Mesendoderm (in vitro differentiated cells): Measurements from ENCODE around the gene KRT73.

Source experiments
- DNase-seq: peaks from one replicate; pipeline ENCODE4 v3.0.0; 2013
- H2AK5ac ChIP-seq: 2 replicates; pipeline ENCODE4 v1.6.1; 2013; ENCODE audit warnings: low read length, inconsistent platforms
- H2BK120ac ChIP-seq: 2 replicates; pipeline ENCODE4 v1.6.1; 2013; ENCODE audit warnings: low read depth, mild to moderate bottlenecking, low read length, moderate library complexity, mixed read lengths
- H2BK15ac ChIP-seq: replicated peaks from 2 replicates; pipeline ENCODE4 v1.6.1; 2013; ENCODE audit warnings: low read depth, mild to moderate bottlenecking, moderate library complexity
- H2BK5ac ChIP-seq: 2 replicates; pipeline ENCODE4 v1.6.1; 2013; ENCODE audit warnings: low read length, inconsistent platforms
- H3K18ac ChIP-seq: 2 replicates; pipeline ENCODE4 v1.6.1; 2013; ENCODE audit warnings: mild to moderate bottlenecking, low read length, mixed read lengths
- H3K23ac ChIP-seq: one replicate; pipeline ENCODE4 v1.6.1; 2013; ENCODE audit warnings: low read length
- H3K27ac ChIP-seq: 2 replicates; pipeline ENCODE4 v1.5.1; 2013; ENCODE audit warnings: low read depth, mild to moderate bottlenecking, inconsistent platforms, low read length, moderate library complexity
- H3K27me3 ChIP-seq: 2 replicates; pipeline ENCODE4 v1.6.1; 2013; ENCODE audit warnings: low read length, control low read depth, mild to moderate bottlenecking, inconsistent platforms; ENCODE audit not compliant: insufficient read depth, poor library complexity
- H3K36me3 ChIP-seq: 2 replicates; pipeline ENCODE4 v1.6.1; 2013; ENCODE audit warnings: low read length, inconsistent platforms; ENCODE audit not compliant: control insufficient read depth, insufficient read depth
- H3K4ac ChIP-seq: one replicate; pipeline ENCODE4 v1.6.1; 2013; ENCODE audit warnings: low read depth, mild to moderate bottlenecking, low read length, moderate library complexity
- H3K4me1 ChIP-seq: 2 replicates; pipeline ENCODE4 v1.6.1; 2013; ENCODE audit warnings: low read depth, low read length, inconsistent platforms; ENCODE audit not compliant: control insufficient read depth
- H3K4me2 ChIP-seq: 2 replicates; pipeline ENCODE4 v1.6.1; 2013; ENCODE audit warnings: low read length
- H3K4me3 ChIP-seq: 2 replicates; pipeline ENCODE4 v1.5.1; 2013; ENCODE audit warnings: mild to moderate bottlenecking, low read length
- H3K56ac ChIP-seq: one replicate; pipeline ENCODE4 v1.6.1; 2013; ENCODE audit warnings: low read length
- H3K79me1 ChIP-seq: 2 replicates; pipeline ENCODE4 v1.6.1; 2013; ENCODE audit warnings: low read length, inconsistent platforms
- H3K79me2 ChIP-seq: 2 replicates; pipeline ENCODE4 v1.6.1; 2013; ENCODE audit warnings: mild to moderate bottlenecking, low read length; ENCODE audit not compliant: control insufficient read depth, insufficient read depth
- H3K9ac ChIP-seq: 2 replicates; pipeline ENCODE4 v1.6.1; 2013; ENCODE audit warnings: low read length, inconsistent platforms
- H4K5ac ChIP-seq: one replicate; pipeline ENCODE4 v1.6.1; 2013; ENCODE audit warnings: low read length
- H4K8ac ChIP-seq: one replicate; pipeline ENCODE4 v1.6.1; 2013; ENCODE audit warnings: low read depth, mild to moderate bottlenecking, control low read depth, low read length, moderate library complexity
- WGBS: extraction: QIAGEN DNeasy Blood & Tissue Kit; methylation state at CpG from one replicate; pipeline ENCODE4 v1.1.7; 2013; ENCODE audit warnings: low lambda C conversion rate, missing lambda C conversion rate; ENCODE audit not compliant: insufficient coverage; ENCODE audit errors: extremely low coverage; 5-methylcytosine and 5-hydroxymethylcytosine counted together

KRT73 gene

DNA sequence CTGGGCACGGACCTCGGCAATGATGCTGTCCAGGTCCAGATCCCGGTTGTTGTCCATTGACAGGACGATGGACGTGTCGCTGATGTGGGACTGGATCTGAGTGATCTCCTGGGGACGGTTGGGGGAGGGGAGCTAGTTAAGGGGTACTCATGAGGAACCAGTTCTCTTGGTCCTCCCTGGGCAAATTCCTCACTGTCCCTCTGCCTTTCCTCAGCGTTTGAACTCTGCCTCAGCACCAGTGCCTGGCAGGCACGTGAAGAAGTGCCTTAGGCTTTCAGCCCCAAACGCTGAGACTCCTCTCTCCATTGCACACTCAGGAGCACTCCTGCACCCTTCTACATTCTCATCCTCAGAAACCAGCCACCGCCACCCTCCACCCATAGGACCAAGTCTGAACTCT is 26.8 kb downstream of the KRT73 start:
- no CpG with 5 or more reads among the region's 11 CpGs for WGBS
- no peak overlapping the region for H3K23ac ChIP-seq
- DNase-seq: no peak

DNA sequence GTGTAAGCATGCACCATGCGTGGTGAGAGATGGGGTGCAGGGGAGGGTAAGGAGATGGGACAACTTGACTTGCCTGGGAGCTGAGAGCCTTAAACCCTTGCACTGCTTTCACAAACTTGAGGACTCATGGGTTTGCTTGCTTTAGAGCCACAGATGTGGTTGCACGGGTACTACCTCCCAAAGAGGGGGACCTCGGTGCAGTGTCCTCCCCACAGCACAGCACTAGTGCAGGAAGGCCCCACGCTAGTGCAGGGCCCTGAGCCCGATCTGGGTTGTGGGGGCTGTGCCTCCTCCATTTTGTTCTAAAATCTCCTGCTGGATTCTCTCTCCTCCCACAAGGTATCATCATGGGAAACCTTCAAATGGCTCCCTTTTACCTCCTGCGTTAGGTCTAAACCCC is 28.3 kb downstream of the KRT73 start:
- H3K4me2 ChIP-seq: no peak overlapping the region
- no peak overlapping the region for H3K23ac ChIP-seq
- H3K36me3 ChIP-seq: no peaks in the 10 kb centered on the region
- H3K56ac ChIP-seq: no peak overlapping the region
- H3K4me3 ChIP-seq: no peak overlapping the region
- H3K18ac ChIP-seq: no peak overlapping the region
- no peak for DNase-seq
- no peak overlapping the region for H3K9ac ChIP-seq
- no peaks in the 10 kb centered on the region for H3K27me3 ChIP-seq
- H3K79me2 ChIP-seq: no peaks in the 10 kb centered on the region
- H2BK5ac ChIP-seq: no peak overlapping the region
- H2BK15ac ChIP-seq: no peak overlapping the region
- H3K79me1 ChIP-seq: no peaks in the 10 kb centered on the region
- H3K4ac ChIP-seq: no peak overlapping the region
- no peak overlapping the region for H4K8ac ChIP-seq
- no peak overlapping the region for H4K5ac ChIP-seq
- no CpG with 5 or more reads among the region's 6 CpGs for WGBS
- no peak overlapping the region for H3K27ac ChIP-seq
- H2BK120ac ChIP-seq: no peak overlapping the region
- no peak overlapping the region for H2AK5ac ChIP-seq
- H3K4me1 ChIP-seq: no peaks in the 10 kb centered on the region

More for the DNA sequence above, 26.8 kb downstream of the KRT73 start:
- Histone ChIP-seq H3K4ac (no peak overlapping the region), H3K79me2 (no peaks in the 10 kb centered on the region), H3K4me3 (no peak overlapping the region), H3K4me1 (no peaks in the 10 kb centered on the region), H3K27ac (no peak overlapping the region), H3K56ac (no peak overlapping the region), H3K36me3 (no peaks in the 10 kb centered on the region), H3K18ac (no peak overlapping the region), H3K27me3 (no peaks in the 10 kb centered on the region), H2BK120ac (no peak overlapping the region), H2AK5ac (no peak overlapping the region), H3K9ac (no peak overlapping the region), H4K5ac (no peak overlapping the region), H2BK15ac (no peak overlapping the region), H3K79me1 (no peaks in the 10 kb centered on the region), H4K8ac (no peak overlapping the region), H2BK5ac (no peak overlapping the region), H3K4me2 (no peak overlapping the region)

DNA sequence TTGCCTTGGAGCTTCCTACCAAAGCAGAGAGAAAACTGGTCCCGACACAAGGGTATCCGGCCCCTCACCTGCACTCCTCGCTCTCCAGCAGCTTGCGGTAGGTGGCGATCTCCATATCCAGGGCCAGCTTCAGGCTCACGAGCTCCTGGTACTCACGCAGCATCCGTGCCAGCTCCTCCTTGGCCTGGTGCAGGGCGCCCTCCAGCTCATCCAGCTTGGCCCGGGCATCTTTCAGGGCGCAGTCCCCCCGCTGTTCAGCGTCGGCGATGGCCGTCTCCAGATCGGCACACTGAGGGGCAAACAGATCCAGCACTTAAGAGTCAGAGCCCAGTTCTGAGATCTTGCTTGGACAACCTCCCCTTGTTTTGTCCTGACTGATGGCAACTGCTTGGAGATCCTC is 30.8 kb downstream of the KRT73 start:
- H3K79me2 ChIP-seq: no peaks in the 10 kb centered on the region
- H4K5ac ChIP-seq: no peak overlapping the region
- H3K4ac ChIP-seq: no peak overlapping the region
- H3K27ac ChIP-seq: no peak overlapping the region
- H3K9ac ChIP-seq: no peak overlapping the region
- H3K4me1 ChIP-seq: no peaks in the 10 kb centered on the region
- no peaks in the 10 kb centered on the region for H3K27me3 ChIP-seq
- H3K18ac ChIP-seq: no peak overlapping the region
- H4K8ac ChIP-seq: no peak overlapping the region
- no peak overlapping the region for H2BK120ac ChIP-seq
- H3K4me3 ChIP-seq: no peak overlapping the region
- no peak overlapping the region for H3K4me2 ChIP-seq
- DNase-seq: peak; percentile 27
- no peak overlapping the region for H3K23ac ChIP-seq
- no peaks in the 10 kb centered on the region for H3K36me3 ChIP-seq
- H2AK5ac ChIP-seq: no peak overlapping the region
- H3K79me1 ChIP-seq: no peaks in the 10 kb centered on the region
- no CpG with 5 or more reads among the region's 17 CpGs for WGBS
- H3K56ac ChIP-seq: no peak overlapping the region
- H2BK15ac ChIP-seq: no peak overlapping the region
- no peak overlapping the region for H2BK5ac ChIP-seq

DNA sequence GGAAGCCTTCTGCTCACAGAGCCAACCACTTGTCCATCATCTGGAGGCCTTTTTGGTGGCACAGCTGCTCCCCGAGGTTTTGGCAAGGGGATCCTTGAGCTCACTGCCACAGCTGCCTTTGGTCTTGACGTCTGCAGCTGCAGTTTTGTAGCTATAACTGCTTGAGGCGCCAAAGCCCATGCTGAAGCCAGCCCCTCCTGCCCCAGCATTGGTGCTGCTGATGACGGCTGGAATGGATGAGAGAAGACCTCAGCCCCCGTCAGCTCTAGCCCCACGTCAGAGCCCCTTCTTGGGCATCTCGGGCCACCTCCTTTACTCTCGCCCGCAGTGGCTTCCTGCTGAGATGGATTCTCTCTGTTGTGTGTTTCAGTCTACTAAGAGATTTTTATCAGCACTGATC is 32.4 kb downstream of the KRT73 start:
- no peaks in the 10 kb centered on the region for H3K4me1 ChIP-seq
- no peaks in the 10 kb centered on the region for H3K79me1 ChIP-seq
- H2BK15ac ChIP-seq: no peak overlapping the region
- no peak overlapping the region for H3K18ac ChIP-seq
- H3K36me3 ChIP-seq: no peaks in the 10 kb centered on the region
- H3K4me3 ChIP-seq: no peak overlapping the region
- H3K56ac ChIP-seq: no peak overlapping the region
- H3K4me2 ChIP-seq: no peak overlapping the region
- no peak overlapping the region for H3K23ac ChIP-seq
- no peak for DNase-seq
- WGBS: no CpG with 5 or more reads among the region's 9 CpGs
- H4K8ac ChIP-seq: no peak overlapping the region
- no peak overlapping the region for H2AK5ac ChIP-seq
- no peak overlapping the region for H3K27ac ChIP-seq
- no peak overlapping the region for H2BK5ac ChIP-seq
- H3K9ac ChIP-seq: no peak overlapping the region
- H3K79me2 ChIP-seq: no peaks in the 10 kb centered on the region
- H3K27me3 ChIP-seq: no peaks in the 10 kb centered on the region
- no peak overlapping the region for H4K5ac ChIP-seq
- H3K4ac ChIP-seq: no peak overlapping the region
- H2BK120ac ChIP-seq: no peak overlapping the region

DNA sequence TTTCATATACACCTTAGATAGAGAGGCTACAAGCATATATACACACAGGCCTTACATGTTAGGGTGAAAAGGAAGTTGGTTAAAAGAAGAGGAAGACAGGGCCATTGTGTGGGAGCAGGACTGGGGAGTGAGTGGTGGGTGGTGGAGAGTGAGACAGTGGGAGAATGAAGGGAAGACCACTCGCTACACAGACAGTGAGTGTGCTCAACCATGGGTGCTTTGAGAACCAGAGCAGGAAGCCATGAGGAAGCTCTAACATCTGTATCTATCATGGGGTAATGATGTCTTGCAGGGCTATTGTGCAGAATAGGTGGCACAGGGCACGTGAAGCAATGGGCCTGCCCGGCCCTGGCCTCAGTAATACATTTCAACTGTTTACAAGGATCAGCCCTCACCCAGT is 33.3 kb downstream of the KRT73 start:
- Histone ChIP-seq H3K79me2 (no peaks in the 10 kb centered on the region), H3K23ac (no peak overlapping the region), H3K9ac (no peak overlapping the region), H2BK15ac (no peak overlapping the region), H2BK5ac (no peak overlapping the region), H2BK120ac (no peak overlapping the region), H4K5ac (no peak overlapping the region), H2AK5ac (no peak overlapping the region), H3K4me2 (no peak overlapping the region), H4K8ac (no peak overlapping the region), H3K27ac (no peak overlapping the region), H3K4me3 (no peak overlapping the region), H3K79me1 (no peaks in the 10 kb centered on the region), H3K4me1 (peaks cover 5% of the 10 kb centered on the region), H3K36me3 (no peaks in the 10 kb centered on the region), H3K27me3 (no peaks in the 10 kb centered on the region), H3K56ac (no peak overlapping the region), H3K4ac (no peak overlapping the region), H3K18ac (no peak overlapping the region)
- WGBS: no CpG with 5 or more reads among the region's 3 CpGs
- no peak for DNase-seq

DNA sequence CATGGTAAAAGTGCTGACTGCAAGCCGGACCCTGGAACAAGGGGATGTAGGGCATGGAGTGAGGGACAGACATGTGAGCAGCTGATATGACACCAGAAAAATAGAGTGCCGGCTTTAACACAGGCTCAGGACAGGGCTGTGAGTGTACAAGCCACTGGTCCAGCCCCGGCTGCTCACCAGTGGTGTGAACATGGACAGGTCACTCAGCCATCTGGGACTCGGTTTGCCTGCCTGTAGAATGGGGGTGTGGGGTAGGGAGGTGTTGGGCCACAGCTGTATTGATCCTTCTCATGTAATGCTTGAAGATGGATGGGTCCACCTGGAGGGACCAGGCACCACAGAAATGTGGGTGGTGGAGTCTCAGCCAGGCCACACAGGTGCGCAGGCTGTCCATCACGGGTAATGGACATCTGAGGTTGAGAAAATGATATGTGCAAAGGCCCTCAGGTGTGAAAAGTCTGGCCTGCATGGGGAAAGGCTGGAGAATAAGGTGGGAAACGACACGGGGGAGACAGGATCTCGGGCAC is 34.1 kb downstream of the KRT73 start:
- no peaks in the 10 kb centered on the region for H3K79me1 ChIP-seq
- no peak overlapping the region for H3K4me3 ChIP-seq
- no peak overlapping the region for H3K4ac ChIP-seq
- no peak overlapping the region for H3K9ac ChIP-seq
- WGBS: no CpG with 5 or more reads among the region's 9 CpGs
- H3K4me2 ChIP-seq: no peak overlapping the region
- H3K4me1 ChIP-seq: peaks cover 5% of the 10 kb centered on the region
- no peak overlapping the region for H3K56ac ChIP-seq
- no peaks in the 10 kb centered on the region for H3K27me3 ChIP-seq
- DNase-seq: no peak
- no peaks in the 10 kb centered on the region for H3K79me2 ChIP-seq
- H2BK15ac ChIP-seq: no peak overlapping the region
- no peak overlapping the region for H3K18ac ChIP-seq
- H4K5ac ChIP-seq: no peak overlapping the region
- H3K23ac ChIP-seq: no peak overlapping the region
- no peak overlapping the region for H2BK5ac ChIP-seq
- no peak overlapping the region for H4K8ac ChIP-seq
- no peaks in the 10 kb centered on the region for H3K36me3 ChIP-seq
- no peak overlapping the region for H2AK5ac ChIP-seq
- H3K27ac ChIP-seq: no peak overlapping the region
- H2BK120ac ChIP-seq: no peak overlapping the region
